ENCODE results near the gene WDR93.

WDR93 gene

GRCh38 chr15:89654301-89654761 is 36.3 kb upstream of the WDR93 start:
- TF ChIP-seq CTCF (IDR thresholded peaks at IDR 0.05; ENCODE audit: borderline replicate concordance, control extremely low read depth, extremely low read depth, insufficient read depth, missing control alignments): no peak
- in situ Hi-C loops (cut with MboI; ENCODE audit: low sequenced_read_pairs, unreplicated experiment): no loop called here
- no peak for DNase-seq (ENCODE audit: low spot score)

GRCh38 chr15:89654847-89655805 is 35.5 kb upstream of the WDR93 start, which contains the start of gene KIF7:
TSS of gene KIF7 (minus strand) at chr15:89655467. CDS start at chr15:89652930, 2,537 bp downstream.
- DNase-seq (ENCODE audit: low spot score): peak; percentile 85
- TF ChIP-seq CTCF (IDR thresholded peaks at IDR 0.05; ENCODE audit: borderline replicate concordance, control extremely low read depth, extremely low read depth, insufficient read depth, missing control alignments): no peak
- in situ Hi-C loops (cut with MboI; ENCODE audit: low sequenced_read_pairs, unreplicated experiment): no loop called here

GRCh38 chr15:89656116-89656815 is 34.3 kb upstream of the WDR93 start:
- no peak for TF ChIP-seq CTCF (IDR thresholded peaks at IDR 0.05; ENCODE audit: borderline replicate concordance, control extremely low read depth, extremely low read depth, insufficient read depth, missing control alignments)
- DNase-seq (ENCODE audit: low spot score): peak; percentile 35
- in situ Hi-C loops (cut with MboI; ENCODE audit: low sequenced_read_pairs, unreplicated experiment): no loop called here

GRCh38 chr15:89657686-89658200 is 32.9 kb upstream of the WDR93 start:
- in situ Hi-C loops (cut with MboI; ENCODE audit: low sequenced_read_pairs, unreplicated experiment): no loop called here
- no peak for DNase-seq (ENCODE audit: low spot score)
- TF ChIP-seq CTCF (IDR thresholded peaks at IDR 0.05; ENCODE audit: borderline replicate concordance, control extremely low read depth, extremely low read depth, insufficient read depth, missing control alignments): no peak

GRCh38 chr15:89659295-89659694 is 31.3 kb upstream of the WDR93 start:
- no peak for DNase-seq (ENCODE audit: low spot score)
- in situ Hi-C loops (cut with MboI; ENCODE audit: low sequenced_read_pairs, unreplicated experiment): no loop called here
- TF ChIP-seq CTCF (IDR thresholded peaks at IDR 0.05; ENCODE audit: borderline replicate concordance, control extremely low read depth, extremely low read depth, insufficient read depth, missing control alignments): no peak

GRCh38 chr15:89660556-89660955 is 30.1 kb upstream of the WDR93 start:
- no peak for DNase-seq (ENCODE audit: low spot score)
- TF ChIP-seq CTCF (IDR thresholded peaks at IDR 0.05; ENCODE audit: borderline replicate concordance, control extremely low read depth, extremely low read depth, insufficient read depth, missing control alignments): no peak
- in situ Hi-C loops (cut with MboI; ENCODE audit: low sequenced_read_pairs, unreplicated experiment): no loop called here
